ENCODE data around the gene CMIP. TPM values are rescaled to one million over a fixed set of nuclear protein-coding genes. Genes with fewer than 3 reads are reported as not detected.

CMIP gene
- polyA plus RNA-seq, 3 donors: 37.2 to 42.7 (median 38.1) TPM

DNA sequence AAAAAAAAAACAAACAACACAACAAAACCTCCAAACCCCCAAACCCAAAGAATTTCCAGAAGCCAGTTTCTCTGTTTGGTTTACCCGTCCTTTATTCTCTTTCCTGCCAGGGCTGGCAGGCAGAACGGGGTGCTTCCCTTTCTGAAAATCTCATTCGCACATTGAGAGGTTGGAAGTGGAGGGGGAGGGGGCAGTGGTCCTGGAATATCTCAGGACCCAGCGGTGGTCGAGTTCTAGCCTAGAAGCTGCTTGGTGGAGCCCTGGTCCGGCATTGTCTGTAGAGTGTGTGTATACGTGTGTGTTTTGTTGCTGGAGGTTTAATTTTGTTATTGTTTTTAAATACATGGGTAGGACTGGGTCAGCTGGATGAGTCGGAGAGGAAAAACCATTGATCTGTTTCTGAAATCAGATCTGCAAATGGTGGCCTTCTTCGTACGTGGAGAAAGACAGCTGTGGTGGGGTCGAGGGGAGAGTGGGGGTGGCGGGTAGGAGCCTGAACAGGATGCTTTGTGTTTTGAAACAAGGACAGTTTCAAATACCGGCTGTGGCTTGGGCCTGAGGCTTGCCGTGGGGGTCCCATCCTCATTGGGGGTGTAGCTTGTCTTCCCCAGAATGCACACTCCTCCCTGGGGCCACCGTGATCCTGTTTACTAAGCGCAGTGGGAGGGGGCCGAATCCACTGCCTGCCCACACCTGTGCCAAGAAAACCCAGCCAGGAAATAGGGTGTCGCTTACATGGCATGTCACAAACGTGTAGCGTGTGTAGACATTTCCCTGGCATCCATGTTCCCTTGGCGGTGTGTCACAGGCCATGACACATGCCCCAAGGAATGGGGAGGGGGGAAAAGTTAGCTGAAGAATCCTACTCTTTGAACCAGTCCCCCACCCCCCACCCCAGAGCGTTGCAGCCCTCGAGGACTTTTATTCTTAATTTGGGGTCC, 1.6 kb downstream of the CMIP start:
- no peak for DNase-seq (ENCODE audit: low read depth in 3 of 3, low spot score in 2 of 3)

DNA sequence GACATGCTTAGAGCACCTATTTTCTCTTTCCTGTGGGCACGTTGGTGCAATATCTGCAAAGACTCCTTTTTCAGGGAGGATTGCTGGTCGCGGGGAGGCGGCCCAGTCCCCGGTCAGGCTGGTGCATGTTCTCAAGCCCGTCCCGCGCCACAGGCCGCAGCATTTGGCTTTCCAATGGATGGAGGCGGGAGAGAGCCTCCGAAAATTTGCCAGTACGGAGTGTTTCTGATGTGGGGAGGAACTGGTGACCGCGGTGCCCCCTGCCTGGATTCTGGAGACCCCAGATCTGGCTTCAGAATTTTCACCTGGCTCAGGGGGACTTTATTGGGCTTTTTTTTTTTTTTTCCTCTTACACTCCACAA, 2.3 kb downstream of the CMIP start:
- DNase-seq (ENCODE audit: low read depth in 3 of 3, low spot score in 2 of 3): no peak

DNA sequence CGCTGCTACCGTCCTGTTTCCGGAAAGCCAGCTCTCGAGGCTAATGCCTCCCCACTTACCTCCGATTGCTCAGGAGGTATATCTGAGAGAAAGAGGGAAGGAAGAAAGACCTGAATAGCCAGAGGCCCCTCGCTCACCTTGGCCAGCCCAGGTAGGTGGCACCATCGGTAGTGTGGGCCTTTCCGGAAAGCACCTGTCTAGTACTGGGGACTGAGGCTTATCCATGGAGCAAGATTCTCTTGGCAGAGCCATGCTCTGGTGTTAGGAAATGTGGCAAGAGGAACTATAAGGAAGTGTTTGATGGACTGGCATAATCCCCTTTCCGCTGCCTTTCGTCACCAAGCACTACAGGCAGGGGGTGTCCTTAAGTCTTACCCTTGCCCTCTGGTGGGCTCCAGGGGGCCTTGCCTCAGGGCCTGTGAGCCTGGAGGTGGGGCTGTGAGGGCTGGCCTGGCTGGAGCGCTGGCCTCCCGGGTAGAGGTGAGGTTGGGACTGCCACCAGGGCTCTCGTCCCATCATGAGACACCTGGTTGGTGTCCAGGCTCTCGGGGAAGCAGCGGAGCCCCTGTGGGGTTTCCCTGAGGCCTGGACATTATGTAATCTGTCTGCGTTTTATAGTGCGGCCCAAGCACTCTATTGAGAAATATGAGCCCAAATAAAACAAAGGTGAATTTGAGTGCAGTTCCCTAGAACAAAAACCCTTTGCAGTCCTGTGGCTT, 2.9 kb downstream of the CMIP start:
- no peak for DNase-seq (ENCODE audit: low read depth in 3 of 3, low spot score in 2 of 3)

DNA sequence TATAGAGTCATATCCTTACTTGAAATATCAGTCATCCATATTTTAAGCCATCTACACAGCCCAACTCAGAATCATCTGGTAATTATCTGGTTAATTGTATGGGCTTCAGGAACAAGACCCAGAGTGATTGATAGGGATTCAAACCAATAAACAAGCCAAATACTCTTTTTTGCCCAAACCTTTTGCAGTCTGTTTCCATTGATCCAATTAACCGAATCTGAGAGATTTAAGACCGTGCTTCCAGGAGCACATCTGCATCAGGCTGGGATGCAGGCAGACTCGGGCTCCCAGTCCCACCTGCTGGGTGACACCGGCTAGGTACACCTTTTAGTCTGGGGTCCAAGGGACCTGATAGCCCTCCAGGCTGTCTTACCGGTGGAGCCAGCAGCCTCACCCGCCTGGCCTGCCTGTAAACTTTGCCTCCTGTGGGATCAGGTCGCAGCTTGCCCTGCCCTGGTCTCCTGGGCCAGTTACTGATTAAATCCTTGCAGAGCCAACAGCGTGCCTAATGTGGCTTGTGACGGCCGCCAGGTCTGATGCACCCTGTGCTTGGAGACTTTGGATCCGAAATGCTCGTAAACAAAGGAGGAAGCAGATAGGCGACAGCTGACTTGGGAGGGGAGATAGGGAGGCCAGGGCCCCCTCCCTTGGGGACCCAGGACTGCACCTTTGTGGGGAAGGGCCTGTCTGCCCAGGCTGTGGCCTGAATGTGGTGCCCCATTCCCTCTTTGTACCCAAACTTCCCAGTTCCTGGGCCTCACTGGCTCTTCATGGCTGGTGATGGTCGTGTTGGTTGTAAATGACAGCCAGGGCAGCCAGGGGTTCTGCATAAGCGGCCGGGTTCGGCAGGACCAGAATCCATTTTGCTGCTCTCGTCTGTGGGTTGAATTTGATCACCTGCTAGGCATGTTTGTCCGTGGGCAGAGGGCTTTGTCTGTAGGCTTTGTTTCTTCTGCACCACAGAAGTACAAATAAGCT, 3.8 kb downstream of the CMIP start:
- no peak for DNase-seq (ENCODE audit: low read depth in 3 of 3, low spot score in 2 of 3)

DNA sequence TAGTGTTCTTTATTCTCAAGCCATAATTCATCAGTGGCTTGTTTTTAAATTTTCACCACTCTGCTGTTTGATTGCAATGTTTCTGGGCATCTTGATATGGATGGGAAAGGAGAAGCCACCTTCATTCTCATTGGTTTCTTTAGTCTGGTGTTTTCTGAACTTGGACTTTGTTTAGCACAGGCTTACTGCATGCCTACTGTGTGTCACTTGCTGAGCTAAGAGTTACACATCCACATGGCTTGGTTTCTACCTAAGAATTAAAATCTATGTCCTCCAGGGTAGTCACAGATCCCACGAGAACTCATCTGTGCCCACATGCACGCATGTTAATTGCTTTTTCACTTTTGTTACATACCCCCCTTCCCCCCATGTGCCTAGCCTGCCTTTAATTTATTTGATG, 4.6 kb downstream of the CMIP start:
- DNase-seq (ENCODE audit: low read depth in 3 of 3, low spot score in 2 of 3): no peak

DNA sequence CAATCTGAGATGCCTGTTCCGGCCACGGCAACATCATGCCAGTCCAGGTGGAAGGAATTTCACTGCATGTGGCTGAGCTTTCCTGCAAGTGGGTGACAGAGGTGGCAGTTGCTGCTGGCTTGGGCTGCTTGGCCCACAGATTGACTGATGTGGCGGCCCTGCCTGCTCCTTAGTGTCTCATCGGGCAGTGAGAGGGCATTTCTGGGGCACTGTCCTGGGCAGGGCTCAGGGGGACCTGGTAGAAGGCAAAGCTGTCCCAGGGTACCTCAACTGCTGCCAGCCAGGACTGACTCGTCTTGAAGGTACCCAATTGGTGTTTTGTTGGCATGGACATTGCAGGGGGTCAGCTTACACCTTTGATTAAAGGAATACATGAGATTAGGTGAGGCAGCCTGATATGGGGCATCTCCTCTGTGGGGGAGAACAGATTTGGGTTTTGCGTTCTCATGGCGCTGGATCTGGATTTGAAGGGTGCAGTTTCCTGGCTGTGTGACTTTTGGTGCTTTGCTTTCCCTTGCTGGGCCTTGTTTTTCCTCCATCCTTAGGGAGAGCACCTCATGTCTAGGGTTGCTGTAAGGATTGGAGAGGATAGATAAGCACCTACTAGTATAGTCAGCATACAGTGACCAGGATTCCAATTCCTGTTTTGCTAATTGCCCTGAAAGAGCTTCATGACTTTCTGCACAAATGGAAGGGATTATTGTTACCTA, 5.4 kb downstream of the CMIP start:
- DNase-seq (ENCODE audit: low read depth in 3 of 3, low spot score in 2 of 3): no peak

DNA sequence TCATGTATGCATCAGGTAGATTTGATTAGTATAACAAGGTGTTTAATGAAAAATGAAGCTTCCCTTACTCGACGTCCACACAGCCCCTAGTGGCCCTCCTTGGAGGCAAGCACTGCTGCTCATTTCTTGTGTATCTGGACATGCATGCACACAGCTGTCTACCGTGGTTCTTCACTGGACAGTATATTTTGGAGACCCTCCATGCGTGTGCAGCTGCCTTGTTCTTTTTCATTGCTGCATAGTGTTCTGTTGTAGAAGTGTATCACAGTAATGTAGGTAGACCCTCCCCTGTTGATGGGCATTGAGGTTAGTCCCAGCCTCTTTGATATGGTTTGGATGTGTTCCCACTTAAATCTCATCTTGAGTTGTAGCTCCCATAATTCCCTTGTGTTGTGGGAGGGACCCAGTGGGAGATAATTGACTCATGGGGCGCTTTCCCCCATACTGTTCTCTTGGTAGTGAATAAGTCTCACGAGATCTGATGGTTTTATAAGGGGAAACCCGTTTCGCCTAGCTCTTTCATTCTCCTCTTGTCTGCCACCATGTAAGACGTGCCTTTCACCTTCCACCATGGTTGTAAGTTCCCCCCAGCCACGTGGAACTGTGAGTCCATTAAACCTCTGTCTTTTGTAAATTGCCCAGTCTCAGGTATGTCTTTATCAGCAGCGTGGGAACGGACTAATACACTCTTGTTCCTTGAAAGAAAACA, 6.3 kb downstream of the CMIP start:
- DNase-seq (ENCODE audit: low read depth in 3 of 3, low spot score in 2 of 3): no peak

DNA sequence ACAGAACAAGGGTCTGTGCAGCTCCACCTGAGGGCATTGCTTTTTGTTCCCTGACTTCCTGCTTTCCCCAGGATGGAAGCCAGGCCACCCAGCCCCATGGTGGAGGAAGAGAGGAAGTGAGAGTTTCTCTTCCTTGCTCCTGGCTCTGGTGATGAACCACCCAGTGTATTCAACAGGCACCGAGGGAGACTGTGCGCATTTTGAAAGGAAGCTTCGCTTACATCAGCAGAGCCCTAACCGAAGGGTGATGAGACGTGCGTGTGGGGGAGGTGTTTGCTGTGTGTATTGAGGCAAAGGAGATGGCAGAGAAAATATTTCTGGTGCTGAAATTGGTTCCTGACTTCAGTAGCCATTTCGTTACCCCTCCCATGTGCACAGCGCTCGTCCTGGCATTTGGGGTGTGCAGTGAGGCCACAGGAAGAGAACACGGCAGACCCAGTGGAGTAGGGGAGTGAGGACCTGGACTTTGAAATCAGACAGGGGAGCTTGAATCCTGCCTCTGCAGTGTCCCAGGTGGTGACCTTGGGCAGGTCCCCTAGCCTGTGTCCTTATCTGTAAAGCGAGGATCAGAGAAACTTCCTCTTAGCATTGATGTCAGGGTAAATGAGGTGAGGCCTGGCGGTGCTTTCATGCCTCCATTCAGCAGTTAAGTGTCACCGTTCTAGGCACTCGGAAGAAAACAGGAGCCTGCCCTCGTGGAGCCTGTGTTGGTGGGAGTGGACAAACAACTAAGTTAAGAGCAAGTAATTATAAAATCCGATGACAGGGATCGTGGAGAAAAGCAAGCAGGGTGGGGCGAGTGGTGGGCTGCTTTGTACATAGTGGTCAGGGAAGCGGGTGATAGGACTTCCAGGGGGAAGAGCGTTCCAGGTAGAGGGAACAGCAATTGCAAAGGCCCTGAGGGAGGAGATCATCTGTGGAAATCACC, 7.4 kb downstream of the CMIP start:
- no peak for DNase-seq (ENCODE audit: low read depth in 3 of 3, low spot score in 2 of 3)

DNA sequence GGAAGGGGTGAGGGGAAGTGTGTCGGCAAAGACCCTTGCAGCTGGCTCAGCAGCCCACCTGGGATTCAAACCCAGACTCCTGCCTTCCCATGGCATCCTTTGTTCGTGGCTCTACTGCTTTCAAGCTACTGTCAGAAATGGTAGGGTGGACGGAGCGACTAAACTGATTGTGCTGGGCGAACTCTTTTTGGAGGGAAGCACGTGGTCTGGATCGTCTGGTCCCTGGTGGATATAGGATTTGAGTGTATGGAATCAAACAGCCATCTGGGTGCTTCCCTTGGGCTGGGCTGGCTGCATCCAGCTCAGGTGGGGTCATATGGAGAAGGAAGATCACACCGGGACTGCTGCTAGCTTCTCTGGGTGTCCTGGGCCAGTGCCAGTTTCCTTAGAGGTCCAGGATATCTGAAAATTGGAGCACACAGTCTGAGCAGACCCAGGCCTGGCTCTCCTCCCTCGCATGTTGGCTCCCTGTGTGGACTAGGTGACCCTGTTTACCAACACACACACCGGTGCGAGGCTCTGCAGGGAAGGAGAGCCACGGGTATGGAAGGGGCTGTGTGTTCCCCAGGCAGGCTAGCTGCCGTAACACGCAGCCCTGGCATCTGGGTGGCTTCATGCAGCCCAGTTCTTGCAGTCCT, 8.6 kb downstream of the CMIP start:
- no peak for DNase-seq (ENCODE audit: low read depth in 3 of 3, low spot score in 2 of 3)

DNA sequence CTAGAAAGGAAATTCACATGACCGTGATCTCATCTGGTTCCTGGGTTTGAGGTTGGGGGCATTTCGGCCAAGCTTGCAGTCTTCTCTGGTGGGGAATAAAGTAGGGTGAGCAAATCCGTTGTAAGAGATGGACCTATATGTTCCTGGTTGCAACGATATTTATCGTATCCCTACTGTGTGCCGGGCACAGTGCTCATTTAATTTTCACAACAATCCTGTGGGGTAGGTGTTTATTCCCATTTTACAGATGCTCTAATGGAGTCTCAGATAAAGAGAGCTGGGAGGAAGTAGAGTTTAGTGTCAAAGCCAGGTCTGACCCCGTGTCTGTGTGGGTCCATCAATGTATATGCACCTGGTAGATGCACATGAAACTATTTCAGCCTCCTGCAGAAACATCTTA, 9.4 kb downstream of the CMIP start:
- DNase-seq (ENCODE audit: low read depth in 3 of 3, low spot score in 2 of 3): no peak

DNA sequence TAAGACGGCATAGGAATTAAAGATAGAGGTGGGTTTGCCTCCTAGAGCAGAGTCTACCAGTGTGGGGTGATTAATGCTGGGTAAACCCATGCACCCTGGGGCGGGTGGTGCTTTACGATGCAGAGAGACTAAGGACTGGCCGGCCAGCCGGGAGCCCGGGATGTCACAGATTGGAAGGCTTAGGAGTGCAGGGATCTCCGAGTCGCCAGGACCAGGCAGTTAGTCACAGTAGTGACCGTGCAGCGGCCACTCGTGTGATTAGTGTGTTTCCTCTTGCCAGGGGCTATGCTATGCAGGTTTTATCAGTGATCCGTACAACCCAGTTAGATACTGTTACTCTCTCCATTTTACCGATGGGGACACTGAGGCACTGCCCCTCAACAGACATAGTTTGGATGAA, 10.4 kb downstream of the CMIP start:
- DNase-seq (ENCODE audit: low read depth in 3 of 3, low spot score in 2 of 3): no peak

DNA sequence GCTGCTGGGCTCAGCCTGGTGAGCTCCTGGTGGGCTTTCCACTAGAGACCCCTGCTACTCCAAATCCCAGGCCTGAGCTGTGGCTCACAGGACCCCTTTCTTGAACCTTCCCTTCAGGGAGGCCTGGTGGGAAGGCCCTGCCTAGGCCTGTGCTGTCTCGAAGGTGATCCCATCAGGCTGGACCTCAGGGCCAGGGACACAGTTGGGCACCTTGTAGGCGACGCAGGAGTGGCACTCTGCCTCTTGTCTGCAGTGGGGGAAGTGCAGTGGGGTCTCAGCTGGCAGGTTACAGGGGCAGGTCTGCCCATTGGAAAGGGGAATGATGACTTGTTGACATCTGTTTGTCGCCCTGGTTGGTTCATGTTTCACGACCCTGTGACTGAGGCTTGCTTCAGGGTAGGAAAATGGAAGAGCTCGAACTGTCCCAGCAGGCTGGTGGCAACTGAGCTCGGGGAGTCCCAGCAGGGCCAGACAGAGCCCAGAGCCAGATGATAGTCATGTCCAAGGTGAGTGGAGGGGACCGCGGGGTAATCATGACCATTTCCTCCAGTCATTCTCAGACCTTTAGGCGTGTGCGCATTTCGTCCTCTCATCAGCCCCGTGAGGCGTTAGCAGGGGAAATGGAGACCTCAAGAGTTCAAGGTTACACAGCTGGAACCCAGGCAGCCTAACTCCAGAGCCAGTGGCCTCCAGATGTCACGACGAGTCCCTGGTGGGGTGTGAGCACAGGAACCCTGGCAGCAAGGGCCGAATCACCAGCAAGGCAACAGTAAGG, 11.3 kb downstream of the CMIP start:
- no peak for DNase-seq (ENCODE audit: low read depth in 3 of 3, low spot score in 2 of 3)

DNA sequence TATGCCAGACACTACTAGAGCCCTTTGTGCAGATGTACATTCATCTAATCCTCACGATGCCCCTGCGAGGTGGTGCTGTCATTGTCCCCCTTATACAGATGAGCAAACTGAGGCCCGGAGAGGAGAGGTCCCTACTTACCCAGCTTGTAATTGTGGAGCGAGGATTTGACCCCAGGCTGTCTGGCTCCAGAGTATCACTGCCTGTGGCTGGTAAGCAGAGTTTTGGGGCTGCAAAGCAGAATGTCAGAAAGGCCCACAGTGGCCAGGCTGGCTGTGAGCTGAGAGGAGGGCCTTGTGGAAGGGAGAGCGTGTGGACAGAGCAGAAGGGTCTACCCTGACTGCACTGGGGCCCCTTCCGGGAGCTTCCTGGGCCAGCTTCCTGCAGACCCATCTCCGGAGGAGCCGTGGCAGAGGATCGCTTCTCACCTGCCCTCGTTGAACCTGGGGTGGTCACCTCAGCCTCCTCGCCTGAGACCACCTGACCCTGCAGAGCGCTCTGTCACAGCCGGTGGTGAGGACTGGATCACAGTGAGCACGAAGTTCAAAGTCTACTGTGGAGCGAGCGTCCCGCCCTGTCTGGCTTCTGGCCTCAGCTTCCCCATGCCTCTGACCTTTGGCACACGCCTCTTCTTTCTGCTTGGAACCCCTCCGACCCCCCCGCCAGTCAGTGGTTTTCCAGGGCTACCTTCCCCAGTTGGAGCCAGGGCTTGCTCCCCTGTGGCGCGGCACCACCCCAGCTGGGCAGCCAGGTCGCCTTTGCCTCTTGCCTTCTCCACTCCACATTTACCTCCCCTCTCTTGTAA, 12.1 kb downstream of the CMIP start:
- no peak for DNase-seq (ENCODE audit: low read depth in 3 of 3, low spot score in 2 of 3)

DNA sequence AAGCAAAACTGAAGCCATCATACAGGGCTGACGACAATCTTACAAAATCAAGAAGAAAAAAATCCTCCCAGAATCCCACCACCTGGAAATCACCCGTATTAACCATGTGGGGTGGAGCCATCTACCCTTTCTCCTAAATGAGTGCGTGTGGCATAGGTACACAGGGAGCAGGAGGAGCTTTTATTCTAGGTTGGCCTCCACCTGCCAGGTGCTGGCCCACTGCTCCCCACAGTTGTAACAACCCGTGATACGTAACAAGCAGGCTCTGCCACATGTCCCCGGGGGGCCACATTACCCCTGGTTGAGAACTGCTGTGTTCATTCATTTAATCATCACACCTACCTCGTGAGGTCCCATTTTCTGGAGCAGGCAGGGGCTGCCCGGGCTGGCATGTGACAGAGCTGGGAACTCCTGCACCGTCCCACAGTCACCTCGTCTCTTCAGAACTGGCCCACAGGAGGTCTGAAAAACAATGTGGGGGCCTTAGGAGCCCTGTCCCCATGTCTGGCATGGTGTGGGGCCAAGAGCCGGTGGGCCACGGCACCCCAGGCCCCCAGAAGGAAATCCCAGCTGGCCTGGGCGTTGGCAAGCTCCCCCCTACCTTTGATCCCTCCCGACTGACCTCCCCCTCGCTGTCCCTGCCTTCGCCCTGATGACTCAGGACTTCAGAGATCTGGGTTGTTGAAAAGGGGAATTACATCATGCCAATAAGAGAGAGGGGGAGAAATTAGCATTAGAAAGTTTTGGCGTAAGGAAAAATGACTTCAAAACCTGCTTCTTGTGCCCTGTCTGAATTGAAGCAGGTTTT, 12.9 kb downstream of the CMIP start:
- DNase-seq (ENCODE audit: low read depth in 3 of 3, low spot score in 2 of 3): no peak

DNA sequence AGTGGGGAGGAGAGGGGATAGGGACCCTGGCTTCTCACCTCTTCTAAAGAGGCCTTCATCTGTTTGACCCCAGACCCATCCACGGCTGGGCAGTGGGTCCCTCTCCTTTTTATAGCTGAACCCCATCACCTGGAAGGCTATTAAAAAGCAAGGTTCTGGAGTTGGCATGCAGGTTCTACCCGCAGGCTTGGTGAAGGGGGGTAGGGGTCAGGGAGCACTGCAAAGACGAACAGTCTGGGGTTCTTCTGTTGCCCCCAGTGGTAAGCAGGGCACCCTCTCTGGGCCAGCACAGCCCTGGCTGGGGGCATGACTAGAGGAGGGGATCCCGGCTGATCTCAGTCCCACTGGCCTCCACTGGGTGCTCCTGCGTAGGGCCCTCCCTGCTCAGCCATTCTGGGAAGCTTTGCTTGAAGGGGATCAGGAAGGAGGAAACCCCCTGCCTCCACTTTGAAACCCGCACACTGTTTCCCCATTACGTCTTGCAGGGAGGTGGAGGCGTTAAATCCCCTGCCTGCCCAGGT, 13.6 kb downstream of the CMIP start:
- DNase-seq (ENCODE audit: low read depth in 3 of 3, low spot score in 2 of 3): no peak

Data from right renal cortex interstitium (tissue), 3 donors.